ENCODE results near the gene SLC38A5.
A peak's percentile ranks its signal among the peaks of the same experiment; 100 is the strongest.
"Not testable (repeated sequence)": the region's sequence is repeated elsewhere in the genome, so short reads cannot be mapped to it uniquely, and the experiment has no call there.

The SLC38A5 gene

DNA sequence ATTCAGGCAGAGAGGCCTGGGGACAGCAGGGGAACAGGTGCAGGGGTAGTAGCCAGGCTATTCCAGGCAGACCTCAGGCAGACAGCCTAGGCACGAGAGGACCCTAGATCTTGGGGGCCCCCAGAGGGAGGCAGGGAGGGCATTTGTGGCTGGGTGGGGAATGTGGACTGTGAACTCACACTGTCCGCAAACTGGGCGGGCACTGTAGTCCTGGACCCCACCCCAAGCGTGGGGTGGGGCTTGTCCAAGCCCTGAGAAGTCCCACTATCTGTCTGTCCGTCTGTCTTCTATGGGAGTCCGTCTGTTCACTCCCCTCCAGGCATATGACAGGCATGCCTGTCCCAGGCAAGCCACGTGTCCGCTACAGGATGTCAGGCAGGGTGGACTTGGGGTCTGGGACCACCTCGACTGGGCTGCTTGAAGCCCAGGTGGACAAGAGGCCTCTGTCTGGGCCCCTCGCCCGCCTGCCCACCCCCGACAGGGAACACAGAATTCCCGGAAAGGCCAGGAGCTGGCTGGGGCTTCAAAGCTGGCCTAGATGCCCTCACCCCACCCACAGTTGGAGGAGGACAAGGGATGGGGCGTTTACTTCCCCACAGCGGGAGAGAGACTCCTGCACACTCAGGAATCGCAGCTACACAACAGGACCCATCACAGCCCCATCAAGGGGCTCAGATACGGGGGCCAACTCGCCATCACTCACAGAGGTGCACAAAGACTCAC is at the start of gene SLC38A5:
Gene SLC38A5 (minus strand): TSS at position 151 of the 723 bp plus-strand sequence. CDS start 2,336 bp downstream, outside the sequence.
- no peak for DNase-seq

DNA sequence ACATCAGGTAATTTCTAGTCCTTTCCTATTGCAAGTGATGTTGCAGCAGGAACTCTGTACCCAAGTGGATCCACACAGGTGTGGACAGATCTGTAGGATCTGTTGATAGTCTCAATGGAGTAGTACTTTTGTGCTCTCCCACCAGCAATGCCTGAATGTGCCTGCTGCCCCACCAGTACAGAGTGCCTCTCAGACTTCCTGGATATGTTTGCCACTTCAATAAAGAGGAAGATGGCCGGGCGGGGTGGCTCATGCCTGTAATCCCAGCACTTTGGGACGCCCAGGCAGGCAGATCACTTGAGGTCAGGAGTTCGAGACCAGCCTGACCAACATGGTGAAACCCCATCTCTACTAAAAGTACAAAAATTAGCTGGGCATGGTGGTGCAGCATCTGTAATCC is 49.4 kb upstream of the SLC38A5 start:
- DNase-seq = not testable (repeated sequence)

DNA sequence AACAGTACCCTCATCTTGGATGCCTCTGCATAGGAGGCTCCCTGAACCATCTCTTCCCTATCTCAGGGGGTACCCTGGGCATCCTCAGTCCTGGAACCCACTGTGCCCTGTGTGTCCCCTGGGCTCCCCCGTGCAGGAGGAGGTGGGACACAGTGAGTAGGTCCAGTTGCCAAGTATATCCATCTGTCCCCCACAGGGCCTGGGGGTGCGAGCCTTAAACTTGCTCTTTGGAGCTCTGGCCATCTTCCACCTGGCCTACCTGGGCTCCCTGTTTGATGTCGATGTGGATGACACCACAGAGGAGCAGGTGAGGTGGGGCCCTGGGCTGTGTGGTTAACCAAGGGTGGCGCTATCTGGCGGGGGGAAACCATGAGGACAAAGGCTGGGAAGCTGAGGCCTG is 46.9 kb upstream of the SLC38A5 start:
- no peak for DNase-seq

DNA sequence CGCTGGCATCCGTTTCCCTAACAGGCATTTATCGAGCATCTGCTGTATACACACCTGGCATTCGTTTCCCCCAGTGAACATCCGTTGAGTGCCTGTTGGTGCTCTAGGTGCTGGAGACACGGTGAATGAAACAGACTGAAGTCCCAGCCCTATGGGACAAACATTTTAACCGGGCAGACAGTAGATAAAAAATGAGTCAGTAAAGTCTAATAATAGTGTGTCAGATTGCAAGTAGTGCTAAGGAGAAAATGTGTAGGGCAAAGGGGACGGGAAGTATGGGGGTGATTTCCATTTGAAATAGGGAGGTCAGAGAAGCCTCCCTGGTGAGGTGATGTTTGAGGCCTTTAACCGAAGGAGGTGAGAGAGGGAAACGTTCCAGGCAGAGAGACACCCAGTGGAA is 46.2 kb upstream of the SLC38A5 start:
- no peak for DNase-seq

DNA sequence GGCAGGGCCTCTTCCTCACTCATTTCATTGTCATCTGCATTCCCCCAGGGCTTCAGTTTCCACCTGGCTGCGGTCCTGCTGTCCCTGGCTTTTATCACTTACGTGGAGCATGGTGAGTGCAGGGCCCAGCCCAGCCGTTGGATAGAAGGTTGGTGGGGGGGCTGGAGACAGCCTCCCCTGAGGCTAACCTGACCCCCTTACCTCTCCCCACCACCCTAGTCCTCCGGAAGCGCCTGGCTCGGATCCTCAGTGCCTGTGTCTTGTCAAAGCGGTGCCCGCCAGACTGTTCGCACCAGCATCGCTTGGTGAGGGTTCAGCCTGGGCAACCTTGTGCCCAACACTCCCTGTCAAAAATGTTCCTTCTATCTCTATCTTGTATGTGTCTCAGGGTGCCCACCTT is 45.8 kb upstream of the SLC38A5 start:
- no peak for DNase-seq

DNA sequence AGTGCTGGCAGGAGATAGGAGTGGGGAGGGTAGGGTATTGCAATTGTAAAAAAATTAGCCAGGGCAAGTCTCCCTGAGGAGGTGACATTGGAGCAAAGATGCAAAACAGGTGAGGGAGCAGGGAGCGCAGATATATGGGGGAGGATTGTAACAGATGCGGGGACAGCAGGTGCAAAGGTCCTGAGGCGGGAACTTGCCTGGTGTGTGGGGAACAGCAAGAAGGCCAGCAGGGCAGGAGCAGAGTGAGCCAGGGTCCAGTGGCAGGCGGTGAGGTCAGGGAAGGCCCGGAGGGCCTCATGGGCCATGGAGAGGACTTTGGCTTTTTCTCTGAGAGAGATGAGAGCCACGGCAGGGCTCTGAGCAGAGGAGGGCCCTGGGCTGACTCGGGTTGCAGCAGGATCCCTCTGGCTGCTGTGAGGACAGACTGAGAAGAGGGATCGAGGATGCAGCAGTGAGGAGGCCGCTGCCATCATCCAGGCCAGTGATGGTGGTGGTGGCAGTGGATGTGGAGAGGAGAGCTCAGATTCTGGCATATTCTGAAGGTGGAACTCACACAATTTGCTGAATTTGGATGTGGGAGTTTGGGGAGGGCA is 44.9 kb upstream of the SLC38A5 start:
- DNase-seq = no peak

DNA sequence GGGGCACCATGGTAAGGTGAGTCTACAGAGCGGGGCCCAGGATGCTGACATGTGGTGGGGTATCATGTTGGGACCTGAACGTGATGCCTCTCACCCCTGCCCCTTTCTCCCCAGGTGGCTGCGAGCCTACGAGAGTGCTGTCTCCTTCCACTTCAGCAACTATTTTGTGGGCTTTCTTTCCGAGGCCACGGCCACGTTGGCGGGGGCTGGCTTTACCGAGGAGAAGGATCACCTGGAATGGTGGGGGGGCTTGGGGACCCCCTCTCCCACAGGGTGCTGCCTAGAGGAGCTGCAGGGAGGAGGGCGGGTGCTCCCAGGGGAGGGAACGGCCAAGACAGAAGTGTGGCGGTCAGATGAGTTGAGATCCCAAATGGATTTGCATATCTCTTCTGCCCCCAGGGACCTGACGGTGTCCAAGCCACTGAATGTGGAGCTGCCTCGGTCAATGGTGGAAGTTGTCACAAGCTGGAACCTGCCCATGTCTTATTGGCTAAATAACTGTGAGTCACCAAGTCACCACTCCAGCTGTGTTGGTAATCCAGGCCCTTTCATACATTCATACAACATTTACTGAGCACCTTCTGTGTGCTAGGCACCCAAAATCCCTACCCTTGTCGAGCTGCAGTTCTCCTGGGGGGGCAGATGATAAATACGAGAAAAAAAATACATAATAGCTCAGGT is 44.2 kb upstream of the SLC38A5 start:
- no peak for DNase-seq

DNA sequence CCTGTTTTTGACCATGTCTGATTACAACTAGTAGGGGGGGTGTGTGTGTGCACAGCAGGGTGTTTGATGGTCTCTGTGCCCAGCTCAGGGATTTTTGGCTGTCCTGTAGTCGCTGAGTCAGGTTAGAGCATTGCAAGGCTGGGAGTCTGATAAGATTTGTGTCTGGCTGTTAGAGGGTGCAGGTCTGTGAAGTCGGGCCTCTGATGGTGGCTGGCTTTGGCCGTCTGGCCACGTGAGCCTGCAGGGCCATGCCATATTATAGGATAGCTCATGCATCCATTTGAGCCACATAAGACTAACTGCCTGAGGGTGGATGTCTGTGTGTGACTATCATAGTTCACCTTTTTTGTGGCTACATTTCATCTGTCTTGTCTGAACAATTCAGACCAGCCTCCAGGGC is 43.6 kb upstream of the SLC38A5 start:
- DNase-seq = no peak

DNA sequence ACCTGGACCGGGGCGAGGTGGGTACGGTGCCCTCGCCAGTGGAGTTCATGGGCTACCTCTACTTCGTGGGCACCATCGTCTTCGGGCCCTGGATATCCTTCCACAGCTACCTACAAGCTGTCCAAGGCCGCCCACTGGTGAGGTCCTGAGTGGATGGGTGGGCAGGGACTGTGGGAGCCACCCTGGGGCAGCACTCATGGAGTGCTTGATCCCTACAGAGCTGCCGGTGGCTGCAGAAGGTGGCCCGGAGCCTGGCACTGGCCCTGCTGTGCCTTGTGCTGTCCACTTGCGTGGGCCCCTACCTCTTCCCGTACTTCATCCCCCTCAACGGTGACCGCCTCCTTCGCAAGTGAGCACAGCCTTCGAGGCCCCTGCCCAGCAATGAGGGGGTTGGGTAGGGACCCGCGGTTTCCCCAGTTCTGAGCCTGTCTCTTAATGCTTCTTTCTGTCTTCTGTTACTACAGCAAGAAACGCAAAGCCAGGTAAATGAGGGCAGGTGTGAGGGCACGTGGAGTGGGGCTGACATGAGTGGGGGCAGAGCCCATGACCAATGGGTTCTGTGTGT is 42.4 kb upstream of the SLC38A5 start:
- DNase-seq = no peak

DNA sequence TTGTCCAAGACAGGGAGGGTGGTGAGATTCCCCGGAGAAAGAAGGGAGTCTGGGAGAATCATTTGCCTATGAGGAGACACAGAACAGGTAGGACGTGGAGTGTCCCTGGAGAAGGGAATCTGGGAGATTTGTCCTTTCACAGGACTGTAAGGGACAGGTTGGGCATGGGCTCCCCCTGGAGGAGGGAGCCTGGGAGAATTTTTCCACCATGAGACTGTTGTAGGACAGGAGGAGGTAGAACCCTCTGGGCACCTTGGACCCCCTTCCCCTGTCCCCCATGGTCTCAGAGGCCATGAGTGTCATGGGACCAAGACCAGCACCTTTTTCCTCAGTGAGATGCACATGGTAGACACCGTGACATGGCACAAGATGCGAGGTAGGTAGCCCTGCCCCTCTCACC is 41.5 kb upstream of the SLC38A5 start:
- no peak for DNase-seq

DNA sequence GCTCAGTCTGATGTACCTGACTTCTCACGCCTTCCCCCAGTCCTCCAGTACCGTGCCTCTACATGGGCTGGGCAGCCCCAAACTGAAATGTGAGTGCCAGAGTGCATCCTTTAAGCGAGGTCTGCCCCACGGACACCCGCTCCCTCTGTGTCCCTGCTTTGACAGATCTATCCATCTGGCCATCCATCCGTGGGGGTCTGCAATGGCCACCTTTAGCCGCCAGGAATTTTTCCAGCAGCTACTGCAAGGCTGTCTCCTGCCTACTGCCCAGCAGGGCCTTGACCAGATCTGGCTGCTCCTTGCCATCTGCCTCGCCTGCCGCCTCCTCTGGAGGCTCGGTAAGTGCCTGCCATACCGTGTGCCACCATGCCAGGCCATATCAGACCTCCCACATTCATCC is 39.6 kb upstream of the SLC38A5 start:
- DNase-seq = no peak

DNA sequence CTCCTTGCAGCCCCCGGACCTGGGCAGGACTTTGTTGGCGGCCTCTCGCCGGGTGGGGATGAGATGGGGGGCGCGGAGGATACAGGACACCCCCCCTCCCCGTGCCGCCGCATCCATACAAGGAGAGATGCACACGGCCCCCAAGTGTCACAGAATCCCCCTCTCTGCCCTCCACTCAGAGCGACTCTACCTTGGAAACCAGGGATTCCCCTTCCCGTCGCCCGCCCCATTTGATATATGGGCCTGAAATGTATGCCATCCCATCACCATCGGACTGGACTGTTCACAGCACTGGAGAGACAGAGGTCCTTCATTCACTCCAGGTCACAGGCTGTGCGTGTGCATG is 39.2 kb upstream of the SLC38A5 start:
- DNase-seq = no peak

DNA sequence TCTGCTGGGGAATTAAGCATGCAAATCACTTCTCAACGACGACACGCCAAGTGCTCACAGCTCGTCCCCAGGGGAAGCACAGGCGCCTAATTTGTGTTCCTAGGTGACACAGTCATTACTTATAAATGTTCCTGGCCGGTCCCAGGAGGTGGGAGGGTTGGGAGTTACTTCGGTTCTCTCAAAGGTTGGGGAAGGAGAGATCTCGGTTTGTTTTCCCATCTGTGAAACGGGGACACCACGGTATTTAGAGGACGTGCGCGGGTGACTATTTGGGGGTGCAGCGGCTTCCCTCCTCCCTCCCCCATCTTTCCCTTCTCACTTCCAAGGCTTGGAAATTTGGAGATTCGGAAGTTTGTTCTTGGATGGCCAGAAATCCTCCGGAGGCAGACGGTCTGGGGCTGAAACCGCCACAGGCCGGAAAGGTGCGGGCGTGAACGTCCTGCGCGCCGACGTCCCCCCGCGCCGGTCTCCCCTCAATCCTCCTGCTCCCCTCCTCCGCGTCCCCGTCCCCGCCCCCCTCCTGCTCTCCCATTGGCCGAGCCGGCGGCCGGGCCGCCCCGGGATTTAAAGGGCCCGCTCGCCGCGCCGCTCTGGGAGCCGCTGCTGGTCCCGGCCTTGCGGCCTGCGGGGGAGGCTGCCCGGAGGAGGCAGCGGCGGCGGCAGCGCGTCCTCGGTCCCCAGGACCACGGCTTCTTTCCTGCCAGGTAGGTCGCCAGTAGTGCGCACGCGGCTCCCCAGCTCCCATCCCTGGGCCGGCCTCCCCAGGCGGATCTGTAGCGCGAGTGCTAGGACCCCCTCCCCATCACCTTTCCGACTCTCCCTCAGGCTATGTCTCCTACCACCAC is 38.6 kb upstream of the SLC38A5 start, which contains the start of gene PORCN:
Gene PORCN (plus strand): TSS at position 593 of the 845 bp plus-strand sequence. CDS start 829 bp downstream, outside the sequence.
- DNase-seq = peak; percentile 33 to 38

DNA sequence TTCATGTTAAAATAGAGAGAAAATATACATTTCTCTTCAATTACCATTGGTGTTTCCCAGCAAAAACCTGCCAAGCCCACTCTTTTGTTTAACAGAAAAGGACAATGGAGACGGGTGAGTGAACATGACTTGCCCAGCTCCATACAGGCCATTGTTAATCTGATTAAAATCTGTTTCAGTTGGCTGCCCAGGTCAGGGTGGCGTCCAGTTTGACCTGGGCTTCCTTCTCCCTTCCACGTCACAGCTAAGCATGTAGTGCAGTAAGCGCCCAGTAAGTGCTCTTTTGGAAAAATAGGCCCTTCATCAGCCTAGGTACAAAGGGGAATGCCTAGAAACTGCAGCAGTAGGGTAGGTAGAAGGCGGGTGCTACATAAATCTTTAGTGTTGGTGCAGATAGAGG is 37.2 kb upstream of the SLC38A5 start:
- DNase-seq = no peak

DNA sequence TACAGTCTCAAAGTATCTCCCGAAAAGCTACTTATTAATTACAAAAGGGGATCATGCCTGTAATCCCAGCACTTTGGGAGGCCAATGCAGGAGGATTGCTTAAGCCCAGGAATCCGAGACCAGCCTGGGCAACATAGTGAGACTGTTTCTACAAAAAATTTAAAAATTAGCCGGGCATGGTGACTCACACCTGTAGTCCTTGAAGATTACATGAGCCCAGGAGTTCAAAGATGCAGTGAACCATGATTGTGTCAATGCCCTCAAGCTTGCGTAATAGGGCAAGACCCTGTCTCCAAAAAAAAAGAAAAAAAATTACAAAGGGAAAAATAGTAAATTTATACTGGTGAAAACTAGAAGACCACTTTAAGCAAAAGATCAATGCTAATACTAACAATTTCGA is 35.4 kb upstream of the SLC38A5 start:
- no peak for DNase-seq

DNA sequence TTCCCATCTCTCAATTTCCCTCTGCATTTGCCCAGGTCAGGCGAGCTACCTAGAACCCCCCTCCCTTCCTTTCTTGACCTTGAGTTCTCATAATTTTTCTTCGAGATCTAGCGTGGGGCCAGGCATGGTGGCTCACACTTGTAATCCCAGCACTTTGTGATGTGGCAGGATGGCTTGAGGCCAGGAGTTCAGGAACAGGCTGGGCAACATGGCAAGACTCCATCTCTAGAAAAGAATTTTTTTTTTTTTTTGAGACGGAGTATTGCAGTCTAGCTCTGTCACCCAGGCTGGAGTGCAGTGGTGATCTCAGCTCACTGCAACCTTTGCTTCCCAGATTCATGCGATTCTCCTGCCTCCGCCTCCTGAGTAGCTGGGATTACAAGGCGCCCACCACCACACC is 34.2 kb upstream of the SLC38A5 start:
- DNase-seq = no peak

DNA sequence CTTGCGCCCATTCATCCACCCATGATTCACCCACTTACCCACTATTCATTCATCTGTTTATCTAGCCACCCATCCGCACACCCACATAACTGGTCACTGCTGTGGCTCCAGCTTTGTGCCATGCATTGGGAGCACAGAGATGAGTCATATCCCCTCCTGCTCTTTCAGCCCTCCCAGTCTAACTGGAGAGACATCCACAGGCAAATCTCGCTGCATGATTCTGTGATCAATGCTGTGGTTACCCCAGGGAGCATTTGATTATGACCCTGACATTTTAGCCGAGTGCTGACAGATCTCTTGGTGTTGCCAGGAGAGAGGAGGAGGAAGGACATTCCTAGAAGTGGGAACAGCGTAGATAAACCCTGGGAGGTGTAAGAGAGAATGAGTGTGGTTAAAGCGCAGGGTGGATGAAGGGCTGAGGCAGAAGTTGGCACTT is 28.3 kb upstream of the SLC38A5 start:
- no peak for DNase-seq

DNA sequence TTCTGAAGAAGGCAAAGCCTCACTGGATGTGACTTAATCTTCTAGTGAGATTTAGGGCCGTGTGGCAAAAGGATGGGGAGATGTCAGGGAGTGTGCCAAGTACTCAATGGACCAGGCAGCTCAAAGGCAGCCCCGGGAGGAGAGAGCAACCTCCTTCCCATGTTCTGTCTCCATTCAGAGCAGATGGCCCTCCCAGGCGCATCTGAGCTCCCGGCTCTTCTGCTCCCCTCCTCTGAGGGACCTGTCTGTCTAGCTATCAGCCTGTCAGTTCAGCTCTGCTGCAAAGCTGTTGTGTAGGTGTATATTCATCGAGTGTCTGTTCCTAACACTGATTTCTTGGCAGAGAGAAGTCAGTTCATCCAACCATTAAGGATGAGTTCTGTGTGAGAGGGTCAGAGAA is 27.8 kb upstream of the SLC38A5 start:
- DNase-seq = no peak

DNA sequence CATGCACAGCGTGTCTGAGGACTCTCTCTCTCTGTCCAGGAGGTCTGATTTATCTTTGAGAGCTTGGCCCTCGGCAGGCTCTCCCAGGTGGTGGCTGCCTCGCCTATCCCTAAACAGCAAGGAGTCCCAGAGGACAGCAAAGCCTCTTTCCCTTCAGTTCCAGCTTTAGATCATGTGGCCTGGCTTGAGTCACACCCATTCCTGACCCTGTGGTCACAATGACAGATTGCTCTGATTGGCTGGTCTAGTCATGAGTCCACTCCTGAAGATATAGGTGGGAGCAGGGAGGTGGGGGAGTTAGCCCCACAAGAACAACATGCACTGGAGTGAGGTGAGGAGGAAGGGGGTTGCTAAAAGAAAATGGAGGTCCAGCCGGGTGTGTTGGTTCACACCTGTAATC is 26.6 kb upstream of the SLC38A5 start:
- no peak for DNase-seq

DNA sequence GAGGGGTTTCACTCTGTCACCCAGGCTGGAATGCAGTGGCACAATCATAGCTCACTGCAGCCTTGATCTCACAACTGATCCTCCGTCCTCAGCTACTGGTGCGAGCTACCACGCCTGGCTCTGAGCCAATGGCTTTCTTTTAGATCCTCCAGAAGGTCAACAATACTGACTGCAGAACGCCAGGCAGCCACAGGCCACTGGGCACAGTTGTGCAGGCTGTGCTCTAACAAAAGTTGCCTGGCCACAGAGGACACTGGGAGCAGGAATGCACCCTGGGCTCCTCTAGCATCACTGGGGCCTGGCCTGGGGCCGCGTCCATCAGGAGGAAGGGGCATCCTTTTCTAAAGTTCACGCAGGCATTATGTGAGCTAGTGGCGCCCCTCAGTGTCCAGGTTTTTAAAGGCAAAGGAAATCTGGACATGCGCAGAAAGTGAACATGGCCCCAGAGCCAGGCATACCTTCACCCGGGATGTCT is 23.9 kb upstream of the SLC38A5 start:
- DNase-seq = no peak

DNA sequence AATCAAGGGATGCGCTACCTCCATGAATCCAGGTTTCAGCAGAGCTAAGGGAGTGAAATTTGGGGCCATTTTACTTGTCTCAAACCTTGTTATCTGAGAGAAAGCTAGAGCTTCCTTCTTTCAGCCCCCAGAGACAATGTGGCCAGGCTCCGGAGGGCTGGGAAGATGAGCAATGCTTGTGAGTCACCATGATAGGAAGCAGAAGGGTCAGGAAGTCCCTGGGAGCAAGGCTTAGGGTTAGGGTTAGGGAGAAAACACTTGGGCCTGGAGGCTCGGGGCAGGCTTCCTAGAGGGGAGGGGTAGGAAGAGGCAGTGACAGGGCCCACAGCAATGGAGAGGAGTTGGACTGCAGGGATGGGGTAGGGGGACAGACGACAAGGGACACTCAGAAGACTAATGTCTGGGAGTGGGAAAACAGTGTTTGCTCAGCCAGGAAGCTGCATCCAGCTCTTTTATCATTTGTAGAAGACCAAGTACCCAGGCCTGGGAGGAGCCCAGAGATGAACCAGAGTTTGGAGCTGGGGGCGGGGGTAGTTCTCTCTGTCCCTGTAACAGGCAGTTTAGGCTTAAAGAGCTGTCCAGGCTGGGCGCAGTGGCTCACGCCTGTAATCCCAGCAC is 22.3 kb upstream of the SLC38A5 start:
- peak in 1 of 2 experiments; percentile 1 for DNase-seq

DNA sequence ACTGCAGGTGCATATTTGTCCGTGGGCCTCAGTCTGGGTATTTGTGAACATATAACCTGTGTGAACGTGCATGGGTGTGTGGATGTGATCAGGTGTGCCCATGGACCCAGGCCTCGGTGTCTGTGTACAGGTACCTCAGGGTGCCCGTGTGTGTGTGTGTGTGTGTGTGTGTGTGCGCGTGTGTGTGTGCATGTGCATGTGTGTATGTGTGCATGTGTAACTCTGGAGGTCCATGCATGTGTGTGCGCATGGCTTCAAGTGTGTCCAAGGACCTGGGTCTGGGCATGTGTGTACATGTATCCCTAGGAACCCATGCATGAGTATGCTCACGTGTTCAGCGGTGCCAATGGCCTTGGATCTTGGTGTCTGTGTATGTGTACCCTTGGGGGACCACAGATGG is 21.7 kb upstream of the SLC38A5 start:
- DNase-seq = no peak
